NCI-H510A (cell line): ENCODE measurements around the gene CACNA1D.
A peak's percentile ranks its signal among the peaks of the same experiment; 100 is the strongest.

Experiments
- DNase-seq: peaks from one replicate; lab custom pipeline; 2025; lab: John Stamatoyannopoulos, UW

The CACNA1D gene

DNA sequence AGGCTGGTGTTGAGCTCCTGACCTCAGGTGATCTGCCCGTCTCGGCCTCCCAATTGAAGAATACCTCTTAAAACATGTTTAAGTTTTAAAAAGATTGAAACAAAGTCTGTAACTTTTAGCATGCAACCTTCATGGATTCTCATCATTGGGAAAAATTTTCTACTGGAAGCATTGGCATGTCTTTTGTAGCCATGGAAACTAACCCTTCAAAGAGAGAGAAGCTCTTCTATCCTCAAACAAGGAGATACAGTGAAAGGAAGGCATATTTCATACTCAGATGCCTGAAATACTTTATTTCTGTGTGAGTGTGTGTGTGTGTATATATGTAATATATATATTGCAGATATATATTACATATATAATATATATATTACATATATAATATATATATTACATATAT lies 196.9 kb downstream of the CACNA1D start:
- DNase-seq = no peak

DNA sequence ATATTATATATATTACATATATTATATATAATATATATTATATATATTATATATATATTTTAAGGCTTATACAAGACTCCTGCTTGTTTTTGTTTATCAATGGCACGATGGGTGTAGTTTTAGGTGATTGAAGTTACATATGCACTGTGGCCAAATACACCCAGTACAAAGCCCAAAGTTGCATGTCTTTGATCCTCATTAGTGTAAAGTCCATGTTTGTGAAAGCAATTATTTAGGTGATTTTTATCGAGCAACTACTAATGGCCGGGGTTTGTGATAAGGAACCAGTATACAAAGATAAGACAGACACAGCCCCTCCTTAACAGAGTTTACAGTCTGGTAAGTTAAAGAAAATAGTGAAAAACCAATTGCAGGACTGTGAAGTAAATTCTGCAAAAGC lies 197.5 kb downstream of the CACNA1D start:
- DNase-seq = no peak

DNA sequence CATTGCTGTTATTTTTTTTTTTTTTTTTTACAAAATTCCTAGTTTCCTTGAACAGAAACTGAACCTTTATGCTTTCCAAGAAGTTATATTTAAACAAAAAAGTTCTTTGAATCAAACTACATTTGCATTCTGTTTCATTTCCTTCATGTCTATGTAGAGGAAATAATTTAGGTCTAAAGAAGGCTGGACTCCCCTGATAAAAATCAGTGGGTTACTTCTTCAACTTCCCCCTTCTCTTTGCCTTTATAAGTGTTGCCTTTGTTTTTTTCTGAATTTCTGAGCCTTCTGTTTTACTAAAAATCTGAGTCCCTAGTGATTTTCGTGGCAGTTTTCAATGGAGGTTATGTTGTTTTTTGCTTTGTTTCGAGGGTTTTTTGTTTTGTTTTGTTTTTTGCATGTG lies 199.0 kb downstream of the CACNA1D start:
- no peak for DNase-seq

DNA sequence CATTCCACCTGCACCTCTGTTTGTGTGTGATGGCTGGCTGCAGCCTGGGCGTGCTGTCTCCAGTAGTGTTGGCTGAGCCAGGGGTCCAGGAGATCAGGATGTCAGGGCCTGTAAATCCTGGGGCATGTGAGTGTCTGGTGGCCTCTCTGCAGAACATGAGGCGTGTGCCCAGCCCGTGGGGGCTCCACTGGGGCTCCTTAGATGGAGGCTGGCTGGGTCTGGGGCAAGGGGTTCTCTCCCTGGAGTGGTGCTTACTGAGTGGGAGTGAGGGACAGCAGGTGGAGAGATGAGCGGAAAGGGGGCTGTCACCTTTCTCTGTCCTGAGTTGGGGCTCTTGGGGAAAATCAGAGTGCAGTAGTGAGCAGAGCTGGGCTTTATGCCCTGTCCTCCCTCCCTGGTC lies 199.6 kb downstream of the CACNA1D start:
- DNase-seq = no peak

DNA sequence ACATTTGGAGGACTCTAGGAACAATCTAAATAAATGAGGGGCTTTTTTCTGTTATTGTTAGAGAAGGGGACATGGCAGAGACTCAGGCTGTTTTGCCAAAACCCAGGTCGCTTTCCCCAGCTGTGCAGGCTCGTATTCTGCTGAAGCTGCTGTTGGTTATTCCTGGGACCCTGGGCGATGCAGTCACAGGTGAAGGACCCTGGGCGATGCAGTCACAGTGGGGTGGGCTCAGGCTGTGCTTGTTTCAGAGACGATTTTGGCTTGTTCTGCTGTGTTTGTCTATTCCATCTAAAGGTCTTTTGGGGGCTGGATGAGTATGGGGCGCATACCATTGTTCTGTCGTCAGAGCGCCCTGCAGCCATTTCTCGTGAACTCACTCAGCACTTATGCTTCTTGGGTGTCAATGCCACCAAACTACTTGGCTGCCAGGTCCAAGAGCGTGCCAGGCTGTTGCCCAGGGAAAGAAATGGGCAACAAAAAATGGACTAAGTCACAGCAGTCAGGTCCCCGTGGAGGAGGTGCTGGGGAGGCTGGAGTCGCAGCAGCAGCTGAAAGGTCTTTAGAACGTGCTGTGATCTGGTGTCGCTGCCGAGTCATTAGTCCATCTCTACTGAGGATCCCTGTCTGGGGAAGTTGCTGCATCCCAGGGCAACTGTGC lies 200.4 kb downstream of the CACNA1D start:
- no peak for DNase-seq

DNA sequence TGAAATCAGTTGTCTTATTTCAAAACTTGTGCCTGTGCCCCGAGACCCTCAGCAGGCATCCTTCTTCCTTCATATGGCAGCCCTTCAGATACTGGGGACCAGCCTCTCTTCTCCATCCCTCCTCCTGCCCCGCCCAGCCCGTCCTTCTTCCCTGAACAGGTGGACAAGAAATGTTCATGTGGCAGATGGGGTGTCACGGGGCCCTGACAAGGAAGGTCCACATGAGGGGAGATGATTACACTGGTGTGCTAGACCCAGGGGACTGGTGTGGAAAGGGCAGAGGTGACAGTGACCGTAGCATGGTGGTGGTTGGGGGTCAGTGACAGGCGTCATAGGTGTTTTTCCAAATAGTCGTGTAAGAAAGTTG lies 200.9 kb downstream of the CACNA1D start:
- no peak for DNase-seq

DNA sequence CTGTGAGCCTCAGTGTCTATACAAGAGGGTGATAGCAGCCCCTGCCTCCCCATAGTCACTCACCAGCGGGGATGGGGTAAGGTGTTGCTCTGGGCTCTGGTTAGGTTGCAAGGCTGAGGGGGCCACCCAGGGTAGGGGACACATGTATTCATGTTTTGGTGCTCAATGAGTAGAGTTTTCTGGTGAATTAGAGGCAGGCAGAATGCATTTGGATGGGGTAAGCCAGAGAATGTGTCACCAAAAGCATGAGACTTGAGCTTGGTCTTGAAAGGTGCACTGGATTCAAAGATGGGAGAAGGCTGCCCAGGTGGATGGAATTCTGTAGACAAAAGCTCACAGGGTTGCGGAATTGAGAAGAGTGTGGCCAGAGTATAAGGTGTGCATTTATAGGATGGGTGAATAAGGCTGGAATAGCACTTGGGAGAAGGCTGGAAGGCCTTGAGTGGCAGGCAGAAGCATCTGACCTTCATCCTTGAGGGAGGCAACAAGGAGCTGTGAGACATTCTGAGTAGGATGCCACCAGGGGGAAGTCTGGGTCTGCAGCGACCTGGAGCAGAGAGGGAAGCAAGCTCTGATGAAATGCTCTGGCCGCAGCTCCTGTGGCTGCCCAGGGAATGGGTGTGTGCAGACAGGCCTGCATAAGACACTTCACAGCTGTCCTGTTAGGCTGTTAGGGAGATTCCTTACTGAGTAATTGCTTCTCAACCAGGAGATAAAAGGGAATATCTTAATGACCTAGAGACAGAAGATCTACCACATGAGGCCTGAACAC lies 202.2 kb downstream of the CACNA1D start:
- no peak for DNase-seq

DNA sequence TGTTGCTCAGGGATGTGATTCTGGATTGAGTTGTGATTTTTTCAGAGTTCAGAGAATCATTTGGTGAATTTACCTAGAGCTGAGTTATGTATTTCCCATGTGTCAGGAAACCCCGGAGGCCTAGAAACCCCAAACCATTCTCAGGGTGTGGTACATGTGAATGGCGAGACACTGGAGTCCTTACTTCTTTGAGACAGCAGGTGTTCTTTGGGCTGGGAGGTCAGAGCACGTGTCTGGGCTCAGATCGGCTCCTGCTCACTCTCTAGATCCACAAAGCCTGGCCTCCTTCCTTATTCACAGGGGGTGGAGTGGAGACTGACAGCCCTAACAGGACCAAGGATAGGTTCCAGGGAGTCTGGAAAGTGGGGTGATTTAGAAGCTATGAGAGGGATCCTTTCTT lies 206.0 kb downstream of the CACNA1D start:
- no peak for DNase-seq

DNA sequence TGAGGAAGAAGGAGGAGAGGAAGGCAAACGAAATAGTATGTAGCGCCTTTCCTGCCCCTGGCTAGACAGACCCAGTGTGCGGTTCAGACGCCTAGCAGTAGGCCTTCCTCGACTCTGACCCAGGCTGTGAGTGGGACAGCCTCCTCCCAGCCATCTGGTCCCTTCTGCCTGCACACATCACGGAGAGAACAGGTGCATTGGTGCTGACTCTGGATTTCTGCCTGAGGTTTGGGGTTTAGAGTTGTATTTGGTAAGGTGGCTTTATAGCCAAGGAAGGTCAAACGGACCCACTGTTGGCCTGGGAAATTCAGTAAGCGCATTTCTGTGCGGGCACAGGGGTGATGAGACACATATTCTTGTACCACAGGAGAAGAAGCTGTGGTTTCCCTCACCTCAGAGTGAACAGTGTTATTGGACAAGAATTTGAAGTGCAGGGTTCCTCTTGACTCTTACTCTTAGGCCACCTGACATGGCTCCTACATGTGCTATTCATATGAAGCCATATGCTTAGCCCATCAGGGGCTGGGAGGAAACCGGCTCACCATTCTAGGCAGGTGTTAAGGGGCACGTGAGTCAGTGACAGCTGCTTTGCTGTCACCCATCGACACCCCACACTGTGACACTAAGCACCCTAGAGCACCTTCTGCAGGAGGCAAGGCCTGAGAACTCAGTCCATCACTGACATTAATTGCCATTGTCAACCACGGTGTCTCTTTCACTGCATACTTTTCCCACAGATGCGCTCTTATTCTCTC lies 208.5 kb downstream of the CACNA1D start:
- no peak for DNase-seq

DNA sequence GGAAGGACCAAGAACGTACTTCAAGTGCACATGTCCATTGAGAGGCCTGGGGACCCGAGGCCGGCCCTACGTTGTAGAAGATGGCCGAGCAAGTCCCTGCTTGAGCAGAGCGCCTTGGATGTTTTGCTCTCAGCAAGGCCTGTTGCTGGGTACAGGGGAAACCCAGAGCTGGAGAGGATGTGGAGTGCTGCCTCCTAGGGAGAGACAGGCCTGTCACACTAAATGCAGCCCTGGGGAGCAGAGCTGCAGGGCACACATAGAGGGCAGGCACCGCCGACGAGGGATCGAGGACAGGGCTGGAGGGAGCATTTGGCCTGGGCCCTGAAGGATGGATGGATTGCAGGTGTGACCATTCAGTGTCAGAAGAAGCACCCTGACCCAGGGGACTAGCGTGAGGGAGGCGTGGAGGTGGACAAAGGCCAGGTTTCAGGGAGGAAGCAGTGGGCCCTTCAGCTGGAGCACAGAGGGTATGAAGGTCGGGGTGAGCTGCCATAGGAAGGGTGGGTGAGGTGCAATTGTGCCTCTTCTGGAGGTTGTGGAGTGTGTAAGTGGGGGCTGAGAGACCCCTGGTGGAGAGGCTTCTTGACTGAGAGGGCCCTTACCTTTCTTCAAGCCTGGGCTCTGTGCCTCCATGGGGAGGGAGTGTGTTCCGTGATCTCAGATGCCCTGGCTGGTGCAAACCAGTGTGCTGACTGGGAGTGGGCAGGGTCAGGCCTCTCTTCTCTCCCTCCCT lies 209.4 kb downstream of the CACNA1D start:
- DNase-seq = no peak

DNA sequence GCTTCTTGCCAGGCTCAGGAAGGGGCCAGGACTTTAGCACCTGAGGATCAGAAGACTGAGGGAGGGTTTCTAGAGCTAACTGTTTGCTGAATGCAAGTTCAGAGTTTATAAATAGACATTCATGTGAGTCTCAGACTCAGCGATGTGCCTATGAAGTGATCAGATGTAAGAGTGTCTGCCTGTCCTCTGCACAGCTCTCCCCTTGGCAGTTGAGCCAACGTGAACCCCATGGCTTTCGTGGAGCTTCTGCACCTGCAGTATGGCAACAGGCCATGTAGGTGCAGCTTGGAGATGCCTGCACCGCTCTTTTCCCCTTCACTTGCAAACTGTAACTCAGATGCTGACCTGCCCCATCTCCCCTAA lies 209.9 kb downstream of the CACNA1D start:
- DNase-seq = no peak

DNA sequence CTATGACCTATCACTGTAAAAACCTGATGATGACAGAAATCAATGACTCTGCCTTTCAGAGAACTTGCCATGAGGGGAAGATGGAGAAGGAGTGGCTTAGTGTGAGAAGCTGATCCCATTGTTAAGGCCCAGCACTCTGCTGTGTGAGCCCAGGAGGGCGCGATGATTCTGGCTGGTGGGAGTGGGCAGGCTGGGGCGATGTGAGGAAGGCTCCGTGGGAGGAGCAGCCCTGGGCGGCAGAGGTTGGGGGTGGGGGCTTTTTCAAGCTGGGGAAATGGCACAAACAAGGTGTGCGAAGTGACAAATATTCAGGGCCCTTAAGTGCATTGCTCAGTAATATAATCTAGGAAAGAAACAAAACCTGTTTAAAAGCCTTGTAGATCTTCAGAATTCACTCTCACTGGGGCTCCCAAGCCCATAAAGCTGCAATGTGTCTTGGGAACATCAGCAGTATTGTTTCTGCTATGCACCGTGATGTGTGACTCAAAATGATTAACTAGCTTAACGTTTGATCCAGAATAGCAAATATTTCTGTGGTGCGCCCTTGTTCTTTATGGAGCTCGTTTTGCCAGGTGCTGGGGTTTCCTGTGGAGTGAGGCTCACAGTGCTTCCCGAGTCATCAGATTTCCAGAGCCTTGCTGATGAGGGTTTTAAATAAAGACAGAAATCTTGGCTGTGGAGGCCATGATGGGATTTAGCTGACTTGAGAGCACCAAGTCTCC lies 210.8 kb downstream of the CACNA1D start:
- no peak for DNase-seq

DNA sequence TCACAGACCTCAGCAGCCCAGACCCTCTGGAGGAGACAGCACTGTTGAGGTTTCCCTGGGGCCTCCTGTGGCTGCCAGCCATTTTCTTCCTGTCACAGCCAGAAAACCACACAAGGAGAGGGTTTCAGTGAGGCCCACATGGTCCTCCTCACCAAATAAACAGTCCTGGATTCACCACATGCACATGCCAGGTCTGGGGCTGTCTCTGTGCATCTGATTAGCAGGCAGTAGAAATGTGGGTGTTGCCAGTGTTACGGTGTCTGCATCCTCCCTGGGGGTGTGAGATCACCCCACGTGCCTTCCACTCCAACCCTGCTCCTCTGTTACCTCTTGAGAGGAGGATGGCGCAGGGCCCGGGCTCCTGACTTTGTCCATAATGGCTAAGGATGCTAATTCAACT lies 211.4 kb downstream of the CACNA1D start:
- DNase-seq = no peak

DNA sequence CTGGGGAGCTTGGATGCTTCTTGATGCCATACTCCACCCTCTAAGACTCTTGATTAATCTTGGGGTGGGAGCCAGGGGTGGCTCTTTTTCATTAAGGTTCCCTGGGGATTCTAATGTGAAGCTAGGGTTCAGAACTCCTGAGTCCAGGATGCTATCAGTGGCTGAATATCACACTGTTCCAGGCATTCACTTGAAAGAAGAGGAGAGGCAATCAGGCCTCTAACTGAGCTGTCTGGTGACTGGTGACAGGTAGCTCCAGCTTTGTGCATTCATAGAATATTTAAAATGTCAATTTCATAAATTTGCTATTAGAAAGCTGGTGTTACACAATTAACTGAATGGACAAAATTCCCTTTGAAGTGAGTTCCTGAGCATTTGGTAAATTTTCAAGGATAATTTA lies 212.8 kb downstream of the CACNA1D start:
- no peak for DNase-seq

DNA sequence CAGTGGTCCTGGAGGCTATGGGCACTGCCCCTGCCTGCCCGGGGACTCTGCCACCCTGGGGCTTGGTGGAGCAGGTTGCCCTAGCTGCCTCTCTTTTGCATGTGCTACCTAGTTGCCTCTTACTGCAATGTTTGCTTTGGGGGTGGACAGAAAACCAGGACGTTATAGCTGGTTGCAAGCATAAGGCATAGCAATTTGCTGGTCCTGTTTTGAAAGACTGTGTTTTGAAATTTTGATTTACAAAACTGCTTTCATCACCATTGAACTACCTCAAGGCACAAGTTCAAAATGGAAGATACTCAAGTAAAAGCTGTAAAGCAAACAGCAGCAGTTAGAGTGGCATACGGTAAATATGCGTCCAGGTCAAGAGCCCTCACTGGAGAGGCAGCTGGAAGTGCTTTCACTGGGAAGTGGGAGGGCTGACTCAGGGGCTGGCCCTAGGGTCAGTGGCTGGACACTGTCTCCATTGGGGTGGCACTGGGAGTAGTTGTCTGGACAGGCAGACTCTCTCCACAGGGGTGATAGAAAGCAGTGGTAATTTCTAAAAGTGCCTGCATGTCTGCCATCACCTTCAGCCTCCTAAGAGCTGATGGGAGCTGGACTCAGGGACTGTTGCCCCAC lies 213.7 kb downstream of the CACNA1D start:
- peak; percentile 37 for DNase-seq

DNA sequence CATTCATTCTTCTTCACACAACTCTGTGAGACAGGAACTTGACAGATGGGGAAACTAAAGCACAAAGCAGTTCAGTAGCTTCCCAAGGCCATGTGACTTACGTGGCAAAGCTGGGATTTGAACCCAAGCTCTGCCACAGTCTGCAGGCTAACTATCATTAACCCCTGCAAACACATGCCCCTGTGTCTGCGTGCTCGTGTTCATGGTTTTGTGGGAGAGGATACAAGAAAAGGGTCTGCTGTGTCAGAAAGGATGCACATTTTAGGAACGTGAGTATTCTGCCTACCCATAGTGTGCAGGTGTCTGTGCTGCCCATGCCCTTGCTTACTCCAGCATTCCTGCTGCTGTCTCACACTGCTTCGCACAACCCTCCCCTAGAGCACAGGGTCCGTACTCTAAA lies 214.8 kb downstream of the CACNA1D start:
- DNase-seq = no peak

DNA sequence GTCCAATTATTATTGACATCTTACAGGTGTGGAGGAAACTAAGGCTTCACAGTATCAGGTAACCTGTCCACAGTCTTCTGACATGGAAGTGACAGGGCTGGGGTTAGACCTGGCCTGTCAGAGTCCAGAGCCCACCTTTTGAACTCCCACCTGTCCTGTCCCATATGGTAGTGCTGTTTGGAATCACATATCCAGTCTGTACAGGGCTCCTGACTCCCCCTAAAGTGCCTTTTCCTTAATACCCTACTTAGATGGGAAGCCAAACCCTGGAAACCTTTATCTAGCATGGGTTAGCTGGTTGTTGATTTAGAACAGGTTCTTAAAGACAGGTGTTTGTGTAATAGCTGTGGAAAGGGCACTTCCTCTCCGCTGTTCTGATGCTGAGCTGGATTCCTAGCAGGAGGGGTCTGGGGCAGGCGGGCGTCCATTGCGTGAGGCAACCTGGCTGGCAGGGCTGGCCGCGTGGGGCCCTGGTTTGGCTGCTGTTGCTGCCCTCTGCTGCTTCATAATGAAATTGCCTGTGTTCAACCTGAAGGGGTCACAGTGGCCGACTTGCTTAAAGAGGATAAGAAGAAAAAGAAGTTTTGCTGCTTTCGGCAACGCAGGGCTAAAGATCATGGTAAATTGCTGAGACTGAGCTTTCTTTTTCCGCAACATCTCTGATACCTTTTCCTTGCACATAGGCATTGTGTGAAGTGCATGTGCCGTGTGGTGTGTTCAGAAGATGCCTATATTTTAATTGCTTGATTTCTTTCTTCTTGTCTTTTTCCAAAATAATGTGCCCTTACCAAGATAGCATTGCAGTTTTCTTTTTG lies 215.7 kb downstream of the CACNA1D start:
- DNase-seq = peak; percentile 26

DNA sequence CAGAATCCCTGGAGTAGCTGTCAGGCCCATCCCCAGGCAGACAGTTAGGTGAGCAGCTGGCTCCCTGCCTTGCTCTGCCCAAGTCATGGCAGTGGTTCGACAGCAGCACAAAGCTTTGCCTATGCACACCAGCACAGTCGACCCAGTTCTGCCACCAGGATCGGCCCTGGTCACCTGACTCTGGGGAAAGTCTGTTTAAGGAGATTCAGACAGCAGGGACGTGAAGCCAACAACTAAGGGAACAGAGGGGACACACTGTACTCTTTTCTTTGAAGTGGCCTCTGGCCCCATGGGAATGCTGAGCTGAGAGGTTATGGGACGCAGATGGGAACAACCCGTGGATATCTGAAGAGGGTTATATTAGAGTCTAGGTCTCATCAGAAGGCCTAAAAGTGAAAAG lies 217.0 kb downstream of the CACNA1D start:
- DNase-seq = no peak

DNA sequence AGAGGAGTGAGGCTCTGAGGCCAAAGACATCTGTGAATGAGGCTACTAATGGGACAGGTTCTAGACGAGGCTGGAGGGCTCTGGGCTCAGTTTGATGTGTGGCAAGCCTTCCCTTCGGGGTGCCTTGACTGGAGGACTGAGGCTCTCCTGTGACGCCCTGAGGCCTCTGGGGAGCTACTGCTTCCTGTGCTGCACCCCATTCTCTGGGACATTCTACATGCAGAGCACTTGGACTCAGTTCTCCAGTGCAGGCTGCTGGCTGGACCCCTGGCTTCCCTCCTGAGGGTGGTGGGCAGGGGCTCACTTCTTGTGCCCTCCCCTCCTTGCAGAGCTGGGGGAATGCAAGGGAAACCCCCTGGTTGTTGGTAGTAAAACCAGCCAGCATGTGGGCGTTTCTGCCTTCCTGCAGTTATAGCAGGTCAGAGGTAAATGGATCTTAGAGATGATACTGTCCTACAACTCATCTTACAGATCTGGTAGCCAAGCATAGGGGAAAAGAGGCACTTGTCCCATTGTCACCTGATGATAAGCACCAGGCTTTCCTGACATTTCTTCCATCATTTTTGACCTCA lies 218.5 kb downstream of the CACNA1D start:
- DNase-seq = no peak

DNA sequence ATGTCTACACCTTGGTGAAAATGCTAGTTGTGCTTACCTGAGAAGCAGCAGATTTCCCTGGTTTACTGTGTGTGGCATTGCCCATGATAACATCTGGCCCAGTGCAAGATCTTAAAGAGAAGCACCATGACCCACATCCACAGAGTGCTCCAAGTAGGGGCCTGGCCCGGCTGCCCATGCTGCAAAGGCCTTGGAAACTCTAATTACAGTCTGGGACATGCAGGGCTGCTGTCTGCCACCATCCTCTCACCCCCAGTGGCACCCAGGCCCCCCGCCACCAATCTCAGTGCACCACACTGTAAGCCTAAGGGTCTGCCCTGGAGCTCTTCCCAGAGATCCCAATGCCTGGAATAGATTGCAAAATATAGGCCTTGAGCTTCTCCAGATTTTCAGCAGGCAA lies 219.2 kb downstream of the CACNA1D start:
- DNase-seq = no peak
